ENCODE results near the gene S100A5. TPM values are rescaled to one million over a fixed set of nuclear protein-coding genes. Genes with fewer than 3 reads are reported as not detected.
A peak's percentile ranks its signal among the peaks of the same experiment; 100 is the strongest.

S100A5 gene
- polyA plus RNA-seq, 2 of the 4 experiments (the other 2 are of a cell fraction), result 0.45 to 0.68 TPM

- ChIA-PET POLR2A (interaction anchor here (0.5 to 2.4 kb wide), 9 partner anchors 20 to 159 kb away, joined by 3 to 102 read pairs (median 4); partner anchors contain the start of genes CHTOP, INTS3, S100A13 and S100A4), CTCF (interaction anchor here (0.6 to 7.5 kb wide), 38 partner anchors 9 to 218 kb away, joined by 3 to 471 read pairs (median 6); partner anchors contain the start of genes CHTOP, NPR1, S100A1 and S100A13)
- FAIRE-seq (no peak), ATAC-seq (peak; percentile 32 to 55), DNase-seq (ENCODE audit: low read depth in 1 of 2, low spot score in 1 of 2) (peak; percentile 93)
- Histone ChIP-seq H3K4me1 (peaks cover 59% of the 10 kb centered on the region), H3K27ac (peak overlapping the region; percentile 97 to 100), H3K9me3 (no peaks in the 10 kb centered on the region), H3K4me2 (peak overlapping the region; percentile 80), H3K4me3 (peak overlapping the region; percentile 24; the same call in 2 of the 3 replicates)
- WGBS (ENCODE audit: missing lambda C conversion rate), result 9% methylated on average over 22 of the region's 25 CpGs
- TF ChIP-seq CHD4 (IDR thresholded peaks at IDR 0.05; ENCODE audit: borderline replicate concordance) (no peak), MAX (IDR thresholded peaks at IDR 0.05) (peak; percentile 86), NR3C1 (IDR thresholded peaks at IDR 0.05) (no peak), KDM1A (IDR thresholded peaks at IDR 0.05; ENCODE audit: low read depth) (no peak), MAZ (IDR thresholded peaks at IDR 0.05; ENCODE audit: borderline replicate concordance, low read depth, low read length) (no peak), CBX8 (IDR thresholded peaks at IDR 0.05) (no peak), ZFP36 (IDR thresholded peaks at IDR 0.05; ENCODE audit: borderline replicate concordance, partially characterized antibody) (no peak), JUN (IDR thresholded peaks at IDR 0.05) (peak in 1 of 2 experiments; percentile 59; a peak in 1 of 5 replicates), HOXB5 (CRISPR knock-in tag; IDR thresholded peaks at IDR 0.05) (peak; percentile 31; the same call in 1 of the 2 replicates), GATA3 (IDR thresholded peaks at IDR 0.05; ENCODE audit: borderline replicate concordance) (0 out of 2 replicates have a peak, but pooled peaks have one; percentile 11), EP300 (IDR thresholded peaks at IDR 0.05) (no peak), MYC (IDR thresholded peaks at IDR 0.05; ENCODE audit: borderline replicate concordance, low read length) (0 out of 2 replicates have a peak, but pooled peaks have one; percentile 58), RAD21 (conservative IDR thresholded peaks at IDR 0.05 in 1 of 2, IDR thresholded peaks at IDR 0.05 in 1 of 2) (peak; percentile 99), RNF2 (IDR thresholded peaks at IDR 0.05; ENCODE audit: borderline replicate concordance, low read depth) (no peak), EHMT2 (IDR thresholded peaks at IDR 0.05; ENCODE audit: low read depth) (no peak), ZSCAN20 (CRISPR knock-in tag; IDR thresholded peaks at IDR 0.05) (no peak), HEYL (CRISPR knock-in tag; IDR thresholded peaks at IDR 0.05) (no peak), KDM5A (IDR thresholded peaks at IDR 0.05) (no peak), BHLHE40 (IDR thresholded peaks at IDR 0.05; ENCODE audit: low read depth, low read length) (no peak), TP53 (CRISPR knock-in tag; IDR thresholded peaks at IDR 0.05) (peak; percentile 23; the same call in 1 of the 2 replicates), ZC3H11A (IDR thresholded peaks at IDR 0.05) (no peak), FOSL2 (IDR thresholded peaks at IDR 0.05) (no peak), FOSL2 (CRISPR knock-in tag; IDR thresholded peaks at IDR 0.05) (peak; percentile 37; the same call in 1 of the 2 replicates), HMGXB4 (CRISPR knock-in tag; IDR thresholded peaks at IDR 0.05; ENCODE audit: borderline replicate concordance) (no peak), POLR2A (IDR thresholded peaks at IDR 0.05; ENCODE audit: low read length) (no peak), FOSB (CRISPR knock-in tag; IDR thresholded peaks at IDR 0.05) (no peak), SREBF2 (IDR thresholded peaks at IDR 0.05) (no peak), NPAS2 (CRISPR knock-in tag; IDR thresholded peaks at IDR 0.05; ENCODE audit: borderline replicate concordance) (no peak), RARB (CRISPR knock-in tag; IDR thresholded peaks at IDR 0.05) (no peak), CEBPB (IDR thresholded peaks at IDR 0.05) (no peak), MAFK (IDR thresholded peaks at IDR 0.05; ENCODE audit: partially characterized antibody) (peak; percentile 25), ZNF302 (CRISPR knock-in tag; IDR thresholded peaks at IDR 0.05) (no peak), RFX5 (IDR thresholded peaks at IDR 0.05) (no peak), JUNB (IDR thresholded peaks at IDR 0.05) (no peak), PHF8 (IDR thresholded peaks at IDR 0.05; ENCODE audit: borderline replicate concordance, low read depth) (no peak), CBX2 (IDR thresholded peaks at IDR 0.05; ENCODE audit: borderline replicate concordance, low read depth) (no peak), EHF (CRISPR knock-in tag; IDR thresholded peaks at IDR 0.05) (no peak), NFE2L2 (conservative IDR thresholded peaks at IDR 0.05; ENCODE audit: low read length) (no peak)
- TF ChIP-seq, protein P1, sequence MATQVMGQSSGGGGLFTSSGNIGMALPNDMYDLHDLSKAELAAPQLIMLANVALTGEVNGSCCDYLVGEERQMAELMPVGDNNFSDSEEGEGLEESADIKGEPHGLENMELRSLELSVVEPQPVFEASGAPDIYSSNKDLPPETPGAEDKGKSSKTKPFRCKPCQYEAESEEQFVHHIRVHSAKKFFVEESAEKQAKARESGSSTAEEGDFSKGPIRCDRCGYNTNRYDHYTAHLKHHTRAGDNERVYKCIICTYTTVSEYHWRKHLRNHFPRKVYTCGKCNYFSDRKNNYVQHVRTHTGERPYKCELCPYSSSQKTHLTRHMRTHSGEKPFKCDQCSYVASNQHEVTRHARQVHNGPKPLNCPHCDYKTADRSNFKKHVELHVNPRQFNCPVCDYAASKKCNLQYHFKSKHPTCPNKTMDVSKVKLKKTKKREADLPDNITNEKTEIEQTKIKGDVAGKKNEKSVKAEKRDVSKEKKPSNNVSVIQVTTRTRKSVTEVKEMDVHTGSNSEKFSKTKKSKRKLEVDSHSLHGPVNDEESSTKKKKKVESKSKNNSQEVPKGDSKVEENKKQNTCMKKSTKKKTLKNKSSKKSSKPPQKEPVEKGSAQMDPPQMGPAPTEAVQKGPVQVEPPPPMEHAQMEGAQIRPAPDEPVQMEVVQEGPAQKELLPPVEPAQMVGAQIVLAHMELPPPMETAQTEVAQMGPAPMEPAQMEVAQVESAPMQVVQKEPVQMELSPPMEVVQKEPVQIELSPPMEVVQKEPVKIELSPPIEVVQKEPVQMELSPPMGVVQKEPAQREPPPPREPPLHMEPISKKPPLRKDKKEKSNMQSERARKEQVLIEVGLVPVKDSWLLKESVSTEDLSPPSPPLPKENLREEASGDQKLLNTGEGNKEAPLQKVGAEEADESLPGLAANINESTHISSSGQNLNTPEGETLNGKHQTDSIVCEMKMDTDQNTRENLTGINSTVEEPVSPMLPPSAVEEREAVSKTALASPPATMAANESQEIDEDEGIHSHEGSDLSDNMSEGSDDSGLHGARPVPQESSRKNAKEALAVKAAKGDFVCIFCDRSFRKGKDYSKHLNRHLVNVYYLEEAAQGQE (IDR thresholded peaks at IDR 0.05), result no peak
Observed at GRCh38 chr1:153568367-153569099, 27.8 kb upstream of the S100A5 start.
